MCF 10A (cell line): ENCODE measurements around the gene SFXN3. TPM values are rescaled to one million over a fixed set of nuclear protein-coding genes. Genes with fewer than 3 reads are reported as not detected.

Experiments used
- BruUV-seq: library from RNA; stranded (reverse); fragments of 400-500 nt; replicated peaks from 2 replicates; lab custom pipeline; 2021; lab: Mats Ljungman, UMichigan
- CTCF ChIA-PET: fragments of 300-600 bp; sonication (Branson Sonifier 250); formaldehyde crosslinking; extraction: SDS; loops from one replicate; lab custom pipeline; 2021; ENCODE audit warnings: antibody characterized with exemption, inconsistent platforms; lab: Yijun Ruan, JAX
- POLR2A ChIA-PET: fragments of 300-600, 350-650 bp; sonication (Branson Sonifier 250); formaldehyde crosslinking; extraction: SDS; loops from one replicate; lab custom pipeline; 2020; ENCODE audit warnings: antibody characterized with exemption, inconsistent platforms; lab: Yijun Ruan, JAX
- DNase-seq: peaks from one replicate; pipeline ENCODE4 v3.0.0-alpha.2; 2018; ENCODE audit not compliant: unreplicated experiment
- H3K27ac Mint-ChIP-seq: one replicate; pipeline ENCODE4 v1.8.0; 2022; ENCODE audit warnings: mild to moderate bottlenecking, low read depth, mixed read lengths; ENCODE audit not compliant: unreplicated experiment
- H3K27me3 Mint-ChIP-seq: one replicate; pipeline ENCODE4 v1.8.0; 2022; ENCODE audit warnings: mixed read lengths; ENCODE audit not compliant: insufficient read depth, unreplicated experiment
- H3K36me3 Mint-ChIP-seq: one replicate; pipeline ENCODE4 v1.8.0; 2022; ENCODE audit warnings: mild to moderate bottlenecking, moderate library complexity, mixed read lengths; ENCODE audit not compliant: insufficient read depth, unreplicated experiment
- H3K4me1 Mint-ChIP-seq: one replicate; pipeline ENCODE4 v1.8.0; 2022; ENCODE audit warnings: mixed read lengths; ENCODE audit not compliant: insufficient read depth, unreplicated experiment
- H3K4me3 Mint-ChIP-seq: one replicate; pipeline ENCODE4 v1.8.0; 2022; ENCODE audit warnings: mild to moderate bottlenecking, moderate library complexity, mixed read lengths; ENCODE audit not compliant: unreplicated experiment
- H3K9me3 Mint-ChIP-seq: one replicate; pipeline ENCODE4 v1.8.0; 2022; ENCODE audit warnings: mixed read lengths; ENCODE audit not compliant: unreplicated experiment
- intact Hi-C: fragments of 100-400 bp; cut with micrococcal nuclease; formaldehyde crosslinking; loops from 2 replicates; pipeline ENCODE4 v1.14.1; 2022
- total RNA-seq: library from RNA; stranded (reverse); gene quantifications from 2 replicates; pipeline ENCODE4 v1.2.3, GENCODE V29; 2022
- TF ChIP-seq, protein P1 (sequence below): fragments of 200-600 bp; IDR thresholded peaks from one replicate; pipeline ENCODE4 v1.8.0; 2022; ENCODE audit warnings: antibody characterized with exemption, mild to moderate bottlenecking; ENCODE audit not compliant: unreplicated experiment

The SFXN3 gene
- total RNA-seq, 1 experiment from 2014 or later: 39.4 TPM

DNA sequence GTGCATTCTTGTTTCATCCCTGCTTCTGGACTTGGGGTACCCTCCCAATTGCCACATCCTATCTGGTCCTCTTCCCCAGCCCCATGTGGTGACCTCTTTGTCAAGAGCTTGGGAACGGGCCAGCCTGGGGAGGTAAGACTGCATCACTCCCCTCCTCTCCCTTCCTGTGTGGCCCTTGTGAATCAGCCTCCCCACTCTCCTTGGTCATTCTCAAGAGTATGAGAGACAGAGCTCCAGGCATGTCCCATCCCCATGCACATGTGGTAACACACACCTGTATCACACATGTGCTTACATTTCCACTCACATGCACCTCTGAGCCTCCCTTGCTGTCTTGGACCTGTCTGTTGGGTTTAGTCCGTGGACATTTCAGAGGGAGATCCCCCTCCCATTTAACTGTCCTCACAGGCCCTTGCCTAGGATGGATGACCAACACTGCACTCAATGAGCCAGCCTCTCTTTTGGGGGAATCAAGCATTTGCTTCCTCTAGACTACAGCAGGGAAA lies 46.3 kb upstream of the SFXN3 start:
- Mint-ChIP-seq H3K36me3 (peaks cover 28% of the 10 kb centered on the region), H3K27me3 (no peaks in the 10 kb centered on the region), H3K9me3 (no peaks in the 10 kb centered on the region), H3K4me1 (peaks cover 5% of the 10 kb centered on the region), H3K27ac (no peak overlapping the region), H3K4me3 (no peak overlapping the region)
- ChIA-PET CTCF (interaction anchor here (0.6 to 1.4 kb wide), 2 partner anchors 13 to 17 kb away, joined by 3 read pairs; no protein-coding TSS in a partner anchor), POLR2A (no interaction called here)
- intact Hi-C loops: no loop called here
- no peak for DNase-seq
- BruUV-seq: no TSS peak
- TF ChIP-seq, protein P1, sequence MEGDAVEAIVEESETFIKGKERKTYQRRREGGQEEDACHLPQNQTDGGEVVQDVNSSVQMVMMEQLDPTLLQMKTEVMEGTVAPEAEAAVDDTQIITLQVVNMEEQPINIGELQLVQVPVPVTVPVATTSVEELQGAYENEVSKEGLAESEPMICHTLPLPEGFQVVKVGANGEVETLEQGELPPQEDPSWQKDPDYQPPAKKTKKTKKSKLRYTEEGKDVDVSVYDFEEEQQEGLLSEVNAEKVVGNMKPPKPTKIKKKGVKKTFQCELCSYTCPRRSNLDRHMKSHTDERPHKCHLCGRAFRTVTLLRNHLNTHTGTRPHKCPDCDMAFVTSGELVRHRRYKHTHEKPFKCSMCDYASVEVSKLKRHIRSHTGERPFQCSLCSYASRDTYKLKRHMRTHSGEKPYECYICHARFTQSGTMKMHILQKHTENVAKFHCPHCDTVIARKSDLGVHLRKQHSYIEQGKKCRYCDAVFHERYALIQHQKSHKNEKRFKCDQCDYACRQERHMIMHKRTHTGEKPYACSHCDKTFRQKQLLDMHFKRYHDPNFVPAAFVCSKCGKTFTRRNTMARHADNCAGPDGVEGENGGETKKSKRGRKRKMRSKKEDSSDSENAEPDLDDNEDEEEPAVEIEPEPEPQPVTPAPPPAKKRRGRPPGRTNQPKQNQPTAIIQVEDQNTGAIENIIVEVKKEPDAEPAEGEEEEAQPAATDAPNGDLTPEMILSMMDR: no peak

DNA sequence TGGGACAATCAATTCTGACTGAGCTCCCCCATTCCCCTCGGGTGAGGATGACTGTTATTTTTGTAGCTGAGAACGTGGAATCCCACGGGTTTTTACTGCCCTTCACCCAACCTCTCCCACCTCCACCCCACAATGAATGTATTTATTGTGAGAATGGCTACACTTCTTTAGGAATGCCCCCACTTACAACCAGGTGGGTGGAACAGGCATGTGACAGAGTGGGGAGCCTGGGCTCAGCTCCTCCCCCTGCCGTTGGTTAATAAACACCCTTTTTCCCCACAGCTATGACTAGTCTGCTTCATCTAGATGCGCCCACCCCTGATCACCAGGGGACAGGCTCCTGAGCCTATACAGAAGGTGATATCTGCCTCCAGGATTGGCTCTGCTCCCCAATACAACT lies 45.7 kb upstream of the SFXN3 start:
- intact Hi-C loops: no loop called here
- no peak for DNase-seq
- H3K27ac Mint-ChIP-seq: no peak overlapping the region
- POLR2A ChIA-PET: no interaction called here
- no peaks in the 10 kb centered on the region for H3K27me3 Mint-ChIP-seq
- peak overlapping the region; percentile 85 for H3K4me3 Mint-ChIP-seq
- H3K9me3 Mint-ChIP-seq: no peaks in the 10 kb centered on the region
- H3K4me1 Mint-ChIP-seq: peaks cover 6% of the 10 kb centered on the region
- peaks cover 34% of the 10 kb centered on the region for H3K36me3 Mint-ChIP-seq
- TF ChIP-seq, protein P1: no peak
- BruUV-seq: no TSS peak
- CTCF ChIA-PET: interaction anchor here (0.5 to 1.9 kb wide), 5 partner anchors 13 to 562 kb away, joined by 3 to 7 read pairs (median 3); no protein-coding TSS in a partner anchor

DNA sequence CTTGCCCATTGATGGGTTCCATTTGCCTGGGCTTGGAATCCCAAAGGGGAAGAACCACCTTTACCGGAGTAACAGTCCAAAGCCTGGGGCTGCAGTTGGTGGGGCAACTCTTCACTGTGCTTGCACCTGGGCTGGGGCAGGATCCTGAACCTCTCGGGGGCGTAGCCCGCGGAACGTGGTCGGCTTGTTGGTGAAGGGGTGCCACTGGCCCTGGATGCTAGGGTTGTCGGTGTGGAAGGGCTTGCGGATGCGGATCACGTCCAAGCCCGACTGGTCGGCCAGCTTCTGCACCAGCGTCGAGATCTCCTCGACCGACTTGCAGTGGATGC lies 44.4 kb upstream of the SFXN3 start:
- H3K36me3 Mint-ChIP-seq: peaks cover 40% of the 10 kb centered on the region
- peaks cover 15% of the 10 kb centered on the region for H3K4me1 Mint-ChIP-seq
- intact Hi-C loops: no loop called here
- H3K27ac Mint-ChIP-seq: no peak overlapping the region
- TF ChIP-seq, protein P1: no peak
- peak overlapping the region; percentile 85 for H3K4me3 Mint-ChIP-seq
- no peaks in the 10 kb centered on the region for H3K27me3 Mint-ChIP-seq
- BruUV-seq: no TSS peak
- no peak for DNase-seq
- no peaks in the 10 kb centered on the region for H3K9me3 Mint-ChIP-seq
- ChIA-PET CTCF (interaction anchor here (0.6 to 3.8 kb wide), 5 partner anchors 11 to 1017 kb away, joined by 3 to 32 read pairs (median 5); no protein-coding TSS in a partner anchor), POLR2A (interaction anchor here (0.6 to 5.0 kb wide), 6 partner anchors 10 to 921 kb away, joined by 3 to 54 read pairs (median 5); partner anchors contain the start of gene LZTS2)

DNA sequence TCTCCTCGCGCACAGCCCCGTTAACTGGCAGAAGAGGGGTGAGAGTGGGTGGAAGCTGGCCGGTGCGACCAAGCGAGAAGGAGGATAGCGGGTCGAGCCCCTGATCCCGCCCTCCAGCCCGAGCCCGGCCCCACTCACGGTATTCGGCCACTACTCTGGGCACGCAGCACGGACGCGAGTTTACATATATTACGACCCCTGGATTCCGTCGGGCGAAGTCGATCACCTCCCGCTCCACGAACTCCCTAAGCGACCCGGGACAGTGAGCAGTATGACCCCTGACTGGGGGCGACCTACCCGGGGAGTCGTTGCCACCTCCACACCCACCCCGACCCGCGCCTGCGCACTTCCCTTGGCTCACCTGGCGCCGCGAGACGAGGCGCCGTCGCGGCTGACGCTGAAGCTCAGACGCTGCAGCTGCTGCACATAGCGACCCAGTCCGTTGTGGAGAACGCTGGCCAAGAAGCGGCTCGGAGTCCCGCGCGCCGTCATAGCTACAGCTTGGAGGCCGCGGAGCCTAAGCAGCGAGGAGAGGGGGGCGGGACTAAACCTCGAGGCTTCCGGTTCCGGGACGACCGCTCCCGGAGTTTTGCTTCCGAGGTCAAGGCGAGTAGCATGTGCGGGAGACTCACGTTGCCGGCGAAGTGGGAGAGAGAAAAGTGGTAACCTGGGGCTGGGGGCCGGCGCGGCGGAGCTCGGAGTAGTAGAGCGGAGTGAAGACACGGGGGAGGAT lies 43.9 kb upstream of the SFXN3 start, which contains the start of the genes MRPL43 and TWNK:
TSS of gene MRPL43 (minus strand) at position 546 of the 733 bp plus-strand sequence. CDS start at position 492, 54 bp downstream.
TSS of gene TWNK (plus strand) at position 592 of the 733 bp plus-strand sequence. CDS start 668 bp downstream, outside the sequence.
- H3K4me1 Mint-ChIP-seq: peaks cover 15% of the 10 kb centered on the region
- ChIA-PET POLR2A (interaction anchor here (0.6 to 5.0 kb wide), 10 partner anchors 11 to 920 kb away, joined by 3 to 54 read pairs (median 4); partner anchors contain the start of gene LZTS2), CTCF (interaction anchor here (0.6 to 3.8 kb wide), 7 partner anchors 10 to 1017 kb away, joined by 3 to 32 read pairs (median 4); no protein-coding TSS in a partner anchor)
- intact Hi-C loops: no loop called here
- H3K27ac Mint-ChIP-seq: peak within 1 kb of the TSS; percentile 80
- H3K4me3 Mint-ChIP-seq: peak within 1 kb of the TSS; percentile 85
- peak; percentile 81 for DNase-seq
- no peaks in the 10 kb centered on the region for H3K27me3 Mint-ChIP-seq
- no TSS peak for BruUV-seq
- TF ChIP-seq, protein P1: no peak
- H3K9me3 Mint-ChIP-seq: no peaks in the 10 kb centered on the region
- H3K36me3 Mint-ChIP-seq: peaks cover 38% of the 10 kb centered on the region
